DMS 273 treated with DMSO at 0.1 percent for 48 hours (cell line): ENCODE data around the gene DIRAS1.

ENCODE experiments used
- DNase-seq: peaks from one replicate; lab custom pipeline; 2025; lab: John Stamatoyannopoulos, UW

Gene DIRAS1

DNA sequence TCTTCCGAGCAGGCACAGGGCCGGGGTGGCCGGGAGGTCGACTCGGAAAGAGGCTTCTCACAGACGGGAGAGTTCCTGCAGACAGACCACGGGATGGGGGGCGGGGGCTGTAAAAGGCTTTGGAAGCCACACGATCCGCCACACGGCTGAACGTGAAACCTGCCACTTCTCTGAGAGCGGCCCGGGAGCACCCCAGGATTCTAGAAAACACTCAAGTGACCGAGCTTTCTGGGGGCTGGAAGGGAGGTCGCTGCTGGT lies 34.2 kb upstream of the DIRAS1 start:
- DNase-seq = no peak

DNA sequence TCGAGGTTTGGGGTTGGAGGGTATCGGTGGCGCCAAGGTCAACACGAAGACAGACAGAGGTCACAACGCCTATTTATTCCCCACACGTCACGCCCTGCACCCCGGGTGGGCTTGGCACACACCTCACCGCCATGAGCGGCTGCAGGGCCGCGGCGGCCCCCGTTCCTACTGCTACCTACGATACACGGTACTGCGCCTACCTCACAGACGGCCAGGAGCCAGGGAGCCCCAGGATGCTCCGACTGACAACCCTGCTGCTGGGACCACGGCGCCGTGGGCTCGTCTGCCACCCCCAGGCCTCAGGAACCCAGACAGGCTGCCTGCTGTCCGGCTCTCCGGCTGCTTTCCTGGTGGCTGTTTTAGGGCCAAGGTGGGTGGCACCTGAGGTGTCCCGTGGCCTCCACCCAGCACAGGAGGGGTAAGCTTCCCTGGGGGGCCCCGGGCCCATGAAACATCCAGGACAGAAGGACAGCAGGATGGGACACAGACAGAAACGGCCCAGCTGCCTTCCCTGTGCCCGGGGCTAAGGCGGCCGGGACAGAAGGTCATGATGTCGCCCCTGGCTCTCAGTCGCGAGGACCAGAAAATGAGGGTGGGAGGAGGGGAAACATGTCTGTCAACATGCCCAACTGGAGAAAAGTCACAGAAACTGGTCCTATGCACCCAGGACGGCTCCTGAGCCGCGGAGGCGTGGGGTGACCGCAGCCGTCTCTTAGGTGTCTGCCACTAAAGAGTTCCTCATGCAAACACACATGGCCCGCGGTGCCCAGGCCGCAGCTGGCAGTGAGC lies 33.7 kb upstream of the DIRAS1 start:
- DNase-seq = no peak

DNA sequence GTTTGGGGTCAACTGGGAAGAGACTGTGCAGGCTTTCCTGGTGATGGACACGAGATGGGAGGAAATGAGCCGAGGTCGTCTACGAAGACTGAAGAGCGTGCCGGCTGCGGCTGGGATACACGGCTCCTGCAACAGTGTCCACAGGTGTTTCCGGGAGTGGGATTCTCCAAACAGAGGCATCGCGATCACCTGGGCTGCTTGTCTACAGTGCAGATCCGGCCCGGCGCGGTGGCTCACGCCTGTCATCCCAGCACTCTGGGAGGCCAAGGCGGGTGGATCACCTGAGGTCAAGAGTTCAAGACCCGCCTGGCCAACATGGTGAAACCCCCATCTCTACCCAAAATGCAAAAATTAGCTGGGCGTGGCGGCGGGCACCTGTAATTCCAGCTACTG lies 30.3 kb upstream of the DIRAS1 start:
- no peak for DNase-seq

DNA sequence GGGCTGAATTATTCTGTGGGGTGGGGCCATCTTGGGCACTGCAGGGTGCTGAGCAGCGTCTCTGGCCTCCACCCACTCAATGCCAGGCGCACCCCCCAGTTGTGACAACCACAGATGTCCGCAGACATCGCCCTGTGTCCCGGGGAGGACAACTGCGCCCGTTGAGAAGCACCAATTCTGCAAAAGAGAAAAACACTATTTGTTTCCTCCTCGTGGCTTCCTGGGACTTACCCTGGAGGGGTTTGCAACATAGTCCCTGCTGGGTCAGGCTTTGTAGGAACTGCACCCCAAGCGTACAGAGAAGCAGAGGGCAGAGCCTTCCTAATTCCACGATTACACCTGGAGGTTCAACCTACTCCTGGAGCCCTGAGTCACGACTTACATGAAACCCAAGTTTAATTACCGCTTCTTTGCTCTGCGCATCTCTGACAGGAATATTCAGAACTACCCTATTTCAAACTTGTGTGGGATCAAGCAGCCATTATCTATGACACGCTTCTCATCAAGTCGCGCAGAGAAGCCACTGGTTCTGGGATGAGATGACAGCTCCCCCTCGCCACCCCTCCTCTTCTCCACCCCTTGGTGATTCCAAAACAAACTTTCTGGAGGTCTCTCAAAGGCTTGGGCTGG lies 29.8 kb upstream of the DIRAS1 start:
- DNase-seq = no peak

DNA sequence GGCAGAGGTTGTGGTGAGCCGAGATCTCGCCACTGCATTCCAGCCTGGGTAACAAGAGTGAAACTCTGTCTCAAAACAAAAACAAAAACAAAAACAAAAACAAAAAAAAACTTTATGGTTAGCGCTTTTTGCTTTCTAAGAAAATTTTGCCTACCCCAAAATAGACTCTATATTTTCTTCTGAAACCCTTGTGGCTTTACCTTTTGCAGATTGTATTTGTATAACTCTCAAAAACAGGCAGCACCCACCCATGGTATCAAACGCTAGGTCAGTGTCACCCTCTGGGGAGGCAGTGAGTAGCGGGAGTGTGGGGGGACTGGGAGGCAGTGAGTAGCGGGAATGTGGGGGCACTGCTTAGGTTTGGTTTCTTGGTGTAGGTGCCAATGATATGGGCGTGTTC lies 26.2 kb upstream of the DIRAS1 start:
- no peak for DNase-seq

DNA sequence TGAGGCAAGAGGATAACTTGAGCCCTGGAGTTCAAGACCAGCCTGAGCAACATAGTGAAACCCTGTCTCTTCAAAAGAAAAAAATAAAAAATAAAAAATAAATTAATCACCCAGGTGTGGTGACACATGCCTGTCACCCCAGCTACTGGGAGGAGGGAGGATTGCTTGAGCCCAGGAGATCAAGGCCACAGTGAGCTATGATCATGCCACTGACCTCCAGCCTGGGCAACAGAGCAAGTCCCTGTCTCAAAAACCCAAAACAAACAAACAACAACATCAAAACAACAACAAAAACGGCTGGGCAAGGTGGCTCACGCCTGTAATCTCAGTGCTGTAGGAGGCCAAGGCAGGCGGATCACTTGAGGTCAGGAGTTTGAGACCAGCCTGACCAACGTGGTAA lies 22.9 kb upstream of the DIRAS1 start:
- no peak for DNase-seq

DNA sequence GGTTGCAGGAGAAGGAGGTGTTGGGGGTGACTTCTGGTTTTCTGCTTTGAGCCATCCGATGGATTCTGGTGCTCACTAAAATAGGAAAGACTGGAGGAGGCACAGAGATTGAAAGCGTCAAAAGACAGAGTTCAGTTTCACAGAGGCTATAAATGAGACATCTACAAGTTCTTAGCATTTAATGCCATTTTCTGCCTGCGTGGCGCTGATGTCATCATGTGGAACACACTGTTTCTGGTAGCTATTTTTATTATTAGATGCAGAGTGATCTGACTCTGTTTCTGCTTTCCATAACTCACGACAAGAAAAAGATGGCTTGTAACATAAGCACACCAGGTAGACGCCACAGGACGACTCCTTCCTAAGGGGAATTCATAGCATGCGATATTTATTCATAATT lies 21.9 kb upstream of the DIRAS1 start:
- DNase-seq = no peak

DNA sequence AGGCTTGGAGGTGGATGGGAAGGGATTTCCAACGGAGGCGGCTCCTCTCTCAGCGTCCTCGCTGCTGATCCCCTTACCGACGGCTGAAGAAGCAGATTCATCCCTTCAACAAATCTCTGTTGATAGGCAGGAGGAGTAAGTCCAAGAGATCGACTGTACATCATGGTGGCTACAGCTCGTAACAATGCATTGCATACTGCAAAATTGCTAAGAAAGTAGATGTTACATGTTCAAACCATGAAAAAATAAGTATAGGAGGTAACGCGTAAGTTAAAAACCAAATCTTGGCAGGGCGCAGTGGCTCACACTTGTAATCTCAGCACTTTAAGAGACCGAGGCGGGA lies 19.1 kb upstream of the DIRAS1 start:
- no peak for DNase-seq

DNA sequence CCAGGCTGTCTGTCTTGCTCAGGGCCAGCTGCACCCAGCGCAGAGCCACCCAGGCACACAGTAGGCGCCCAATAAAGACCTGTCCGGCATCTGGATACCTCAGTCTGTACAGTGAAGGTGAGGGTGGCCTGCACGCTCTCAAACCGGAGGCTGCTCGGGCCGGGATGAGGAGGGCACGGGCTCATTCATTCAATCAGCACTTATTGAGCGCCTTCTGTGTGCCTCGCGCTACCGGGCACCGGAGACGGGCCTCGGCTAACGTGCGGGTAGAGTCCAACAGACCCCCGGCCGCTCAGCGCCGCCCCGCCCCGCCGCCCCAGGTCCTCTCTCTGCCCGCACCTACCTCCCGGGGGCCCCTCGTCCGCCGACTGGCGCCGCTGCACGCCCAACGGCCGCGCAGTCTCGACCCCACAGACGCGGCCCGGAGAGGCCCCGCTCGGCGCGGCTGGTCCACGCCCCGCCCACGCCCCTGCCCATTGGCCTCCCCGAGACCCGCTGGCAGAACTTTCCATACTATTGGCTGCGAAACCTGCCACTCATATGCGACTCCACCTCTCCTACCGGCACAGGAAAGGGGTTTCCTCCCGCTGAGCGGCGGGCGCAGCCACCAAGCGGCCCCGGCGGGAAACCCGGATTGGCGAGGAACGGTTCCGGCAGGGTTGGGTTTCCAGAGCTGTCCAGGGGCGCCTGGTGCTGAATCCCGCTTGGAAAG lies 18.6 kb upstream of the DIRAS1 start, which contains the start of gene SLC39A3:
TSS of gene SLC39A3 (minus strand) at position 416 of the 712 bp plus-strand sequence. CDS start 2,760 bp downstream, outside the sequence.
- DNase-seq = peak; percentile 94

DNA sequence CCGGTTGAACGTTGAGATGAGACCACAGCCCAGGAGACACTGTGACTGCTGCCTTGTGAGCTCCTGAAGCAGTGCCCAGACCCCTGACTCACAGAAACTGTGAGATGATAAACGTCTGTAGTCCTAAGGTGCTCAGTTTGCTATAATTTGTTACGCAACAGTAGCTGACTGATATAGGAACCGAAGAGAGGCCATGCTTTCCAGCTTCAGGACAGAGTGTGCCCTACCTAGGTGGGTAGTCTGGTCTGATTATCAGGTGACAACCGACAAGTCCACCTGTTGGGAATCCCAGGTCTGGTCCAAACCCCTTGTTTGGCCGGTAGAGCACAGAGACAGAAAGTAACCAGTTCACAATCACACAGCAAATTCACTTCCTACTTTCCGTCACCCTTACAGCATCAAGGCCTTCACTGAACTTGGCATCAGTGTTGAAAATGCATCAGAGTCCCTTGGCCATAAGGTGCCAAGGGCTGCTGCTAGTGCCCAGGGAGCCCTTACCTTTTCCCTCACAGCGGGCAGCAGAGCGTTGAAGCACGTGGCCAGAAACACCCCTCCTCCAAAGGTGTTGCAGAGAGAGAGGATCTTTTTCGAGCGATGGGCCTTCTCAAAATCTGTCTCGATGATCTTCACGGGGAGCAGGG lies 15.5 kb upstream of the DIRAS1 start:
- no peak for DNase-seq

DNA sequence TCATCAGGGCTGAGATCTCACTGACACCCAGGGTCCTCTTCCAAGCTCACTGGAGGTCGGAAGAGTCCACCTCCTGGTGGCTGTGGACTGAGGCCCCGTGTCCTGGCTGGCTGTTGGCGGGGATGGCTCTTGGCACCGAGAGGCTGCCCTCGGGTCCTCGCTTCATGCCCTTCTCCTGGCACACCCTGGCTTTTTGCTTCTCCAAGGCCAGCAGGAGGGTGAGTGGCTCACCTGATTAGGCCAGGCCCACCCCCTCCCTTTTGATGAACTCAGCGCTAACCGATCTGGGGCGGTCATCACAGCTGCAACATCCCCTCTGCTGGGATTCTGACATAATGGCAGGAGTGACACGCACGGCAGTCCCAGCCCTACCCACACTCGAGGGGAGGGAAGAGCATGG lies 14.2 kb upstream of the DIRAS1 start:
- no peak for DNase-seq

DNA sequence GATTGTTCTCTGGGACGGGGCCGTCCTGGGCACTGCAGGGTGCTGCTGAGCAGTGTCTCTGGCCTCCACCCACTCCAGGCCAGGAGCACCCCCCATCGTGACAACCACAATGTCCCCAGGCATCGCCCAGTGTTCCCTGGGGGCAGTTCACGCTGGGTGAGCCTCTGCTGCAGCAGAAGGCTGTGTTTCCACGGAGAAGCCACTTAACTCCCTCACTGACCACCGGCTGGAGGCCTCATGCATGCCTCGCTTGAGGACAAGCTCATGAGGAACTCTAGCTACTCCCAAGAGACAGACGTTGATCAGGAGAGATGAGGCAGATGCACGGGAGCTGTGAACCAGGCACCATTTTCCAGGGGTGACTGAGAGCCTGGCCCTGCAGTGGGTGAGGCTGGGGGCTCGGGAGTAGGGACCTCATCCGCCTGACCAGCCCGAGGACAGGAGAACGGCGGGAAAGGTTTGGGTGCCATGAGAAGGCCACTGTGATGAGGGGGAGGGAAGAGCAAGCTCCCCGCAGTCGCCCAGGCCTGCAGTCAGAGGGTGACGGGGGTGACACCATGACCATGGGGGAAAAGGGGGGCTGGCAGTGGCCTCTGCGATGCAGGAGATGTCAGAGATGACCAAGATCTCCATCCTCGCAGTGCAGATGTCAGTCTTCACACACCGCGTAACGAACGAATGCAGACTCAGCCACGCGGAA lies 13.6 kb upstream of the DIRAS1 start:
- DNase-seq = no peak

DNA sequence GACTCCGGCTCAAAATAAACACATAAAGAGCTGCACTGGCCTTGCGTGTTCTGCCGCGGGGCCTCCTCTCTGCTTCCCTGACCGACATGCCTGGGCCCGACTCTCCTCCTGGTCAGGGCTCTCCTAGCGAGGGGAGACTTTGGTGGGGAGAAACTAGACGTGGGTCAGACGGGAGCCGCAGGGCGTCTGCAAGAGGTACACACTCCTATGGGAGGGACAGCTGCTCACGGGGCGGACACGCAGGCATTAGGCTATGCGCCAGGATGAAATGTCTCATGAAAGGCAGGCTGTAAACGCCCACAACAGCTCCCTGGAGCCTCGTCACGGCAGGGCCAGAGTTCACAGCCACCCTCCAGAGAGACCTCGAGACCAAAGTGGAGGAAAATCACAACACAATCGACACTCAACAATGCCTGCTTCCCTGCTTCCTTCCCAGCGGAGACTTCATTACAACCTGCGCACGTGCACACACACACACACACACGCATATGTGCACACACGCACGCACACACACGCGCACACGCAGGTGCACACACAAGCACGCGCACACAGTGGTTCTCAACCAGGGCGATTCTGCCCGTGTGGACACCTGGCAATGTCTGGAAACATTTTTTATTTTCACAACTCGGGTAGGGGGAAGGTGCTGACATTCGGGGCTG lies 12.9 kb upstream of the DIRAS1 start:
- no peak for DNase-seq

DNA sequence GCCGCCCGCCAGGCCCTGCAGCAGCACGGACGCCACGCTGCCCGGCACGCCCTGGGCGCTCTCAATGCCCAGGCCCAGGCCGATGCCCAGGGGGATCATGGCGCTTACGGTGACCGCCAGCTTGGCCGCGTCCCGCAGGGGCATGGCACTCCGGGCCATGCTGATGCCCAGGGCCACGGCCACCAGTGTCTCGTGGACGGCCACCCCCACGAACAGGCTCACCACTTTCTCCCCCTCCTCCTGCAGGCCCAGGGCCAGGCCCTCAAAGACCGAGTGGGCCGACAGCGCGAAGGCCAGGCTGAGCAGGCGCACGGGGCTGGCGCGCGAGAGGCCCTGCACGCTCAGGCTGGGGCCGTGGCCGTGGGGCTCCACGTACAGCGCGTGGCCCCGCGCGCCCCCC lies 11.7 kb upstream of the DIRAS1 start:
- no peak for DNase-seq

DNA sequence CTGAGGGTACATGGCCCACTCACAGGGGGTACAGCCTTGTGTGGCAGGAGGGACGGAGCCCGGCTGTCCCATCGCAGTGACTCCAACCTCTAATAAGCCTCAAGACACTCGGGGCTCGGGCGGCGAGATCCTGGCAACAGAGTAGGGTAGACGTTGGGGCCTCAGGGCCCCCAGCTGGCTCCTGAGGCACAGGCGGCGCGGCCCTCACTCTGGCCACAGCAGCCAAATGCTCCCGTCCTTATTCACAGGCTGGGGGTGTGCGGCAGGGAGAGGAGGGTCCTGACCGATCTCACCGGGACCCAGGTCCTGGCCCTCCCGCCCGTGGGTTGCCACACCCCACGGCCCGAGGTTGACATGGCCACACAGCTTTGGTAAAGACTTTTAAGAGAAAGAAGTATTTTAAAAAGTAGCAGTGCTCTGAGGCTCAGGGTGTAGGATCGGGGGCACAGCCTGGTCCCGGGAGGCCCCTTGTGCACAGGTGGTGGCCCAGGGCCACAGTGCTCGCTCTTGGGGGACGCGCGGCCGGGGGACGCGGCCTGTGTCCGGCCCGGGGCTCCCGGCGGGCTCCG lies 11.1 kb upstream of the DIRAS1 start:
- DNase-seq = no peak

DNA sequence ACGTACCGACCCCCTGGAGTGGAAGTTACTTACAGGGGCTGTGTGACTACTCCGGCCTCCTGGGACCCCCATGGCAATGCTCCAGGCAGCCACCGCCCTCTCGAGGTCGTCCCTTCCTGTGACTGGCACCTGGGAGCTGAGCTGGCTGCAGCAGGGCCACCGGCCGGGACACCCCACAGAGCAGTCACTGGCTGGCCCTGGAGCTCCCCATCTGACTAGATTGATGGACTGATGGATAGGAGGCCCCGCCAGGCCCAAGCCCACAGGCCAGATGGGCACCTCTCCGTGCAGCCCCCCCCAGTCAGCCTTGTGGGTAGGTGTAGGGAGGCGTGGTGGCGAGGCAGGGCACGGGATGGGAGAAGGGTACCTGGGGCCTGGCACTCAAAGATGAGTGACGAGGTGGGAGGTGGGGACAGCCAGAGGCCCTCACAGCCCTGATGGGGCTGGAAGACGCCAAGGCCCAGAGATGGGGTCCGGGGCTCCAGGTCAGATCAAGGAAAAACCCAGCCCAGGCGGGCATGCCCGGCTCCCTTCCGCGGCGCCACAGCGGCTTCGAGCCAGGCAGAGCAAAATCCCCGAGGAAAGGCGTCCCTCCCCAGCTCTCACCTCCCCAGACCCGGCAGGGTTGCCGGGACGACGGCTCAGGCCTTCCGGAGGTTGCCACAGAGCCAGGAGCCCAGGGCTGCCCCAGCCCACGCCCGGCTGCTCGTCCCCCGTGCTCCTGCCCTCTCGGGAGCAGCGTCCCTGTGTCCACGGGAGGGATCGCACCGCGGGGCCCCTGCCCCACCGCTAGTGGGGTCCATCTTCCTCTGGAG lies 10.2 kb upstream of the DIRAS1 start:
- no peak for DNase-seq

DNA sequence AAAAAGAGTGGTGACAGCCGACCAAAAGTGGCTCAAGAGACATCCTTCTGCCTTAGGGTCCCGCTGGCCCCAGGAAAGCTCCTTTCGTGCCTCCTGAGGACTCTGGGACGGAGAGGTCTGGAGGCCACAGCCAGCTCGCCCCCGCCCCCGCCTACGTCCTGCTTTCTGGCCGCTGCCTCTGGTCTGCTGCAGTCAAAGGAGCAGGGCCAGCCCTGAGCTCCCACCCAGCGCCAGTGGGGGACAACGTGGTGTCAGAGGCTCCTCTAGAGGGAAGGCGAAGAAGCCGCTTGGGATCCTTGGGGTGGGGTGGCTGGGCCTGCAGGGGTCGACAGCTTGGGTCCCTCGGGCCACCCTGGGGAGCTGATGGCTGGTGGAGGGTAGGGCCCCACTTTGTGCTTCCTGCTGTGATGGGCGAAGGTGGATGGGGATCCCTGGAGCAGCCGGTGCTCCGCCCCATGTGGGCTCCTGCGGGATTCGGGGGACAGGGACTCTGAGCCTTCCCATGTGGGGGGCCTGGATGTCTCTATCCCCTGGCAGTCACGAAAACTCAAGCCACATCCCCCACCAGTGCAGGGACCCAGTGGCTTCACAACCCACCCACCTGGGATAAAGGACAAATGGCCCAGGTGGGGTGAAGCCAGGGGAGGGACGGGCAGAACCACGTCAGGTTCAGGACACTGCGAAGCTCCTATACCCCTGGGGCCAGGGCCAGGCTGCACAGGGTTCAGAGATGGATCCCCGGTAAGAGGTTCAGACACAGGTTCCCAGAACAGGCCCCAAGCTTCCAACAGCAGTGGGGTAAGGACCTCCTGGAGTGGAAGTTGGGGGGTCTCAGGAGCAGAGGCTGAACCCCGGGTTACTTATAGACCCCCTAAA lies 9.0 kb upstream of the DIRAS1 start:
- no peak for DNase-seq

DNA sequence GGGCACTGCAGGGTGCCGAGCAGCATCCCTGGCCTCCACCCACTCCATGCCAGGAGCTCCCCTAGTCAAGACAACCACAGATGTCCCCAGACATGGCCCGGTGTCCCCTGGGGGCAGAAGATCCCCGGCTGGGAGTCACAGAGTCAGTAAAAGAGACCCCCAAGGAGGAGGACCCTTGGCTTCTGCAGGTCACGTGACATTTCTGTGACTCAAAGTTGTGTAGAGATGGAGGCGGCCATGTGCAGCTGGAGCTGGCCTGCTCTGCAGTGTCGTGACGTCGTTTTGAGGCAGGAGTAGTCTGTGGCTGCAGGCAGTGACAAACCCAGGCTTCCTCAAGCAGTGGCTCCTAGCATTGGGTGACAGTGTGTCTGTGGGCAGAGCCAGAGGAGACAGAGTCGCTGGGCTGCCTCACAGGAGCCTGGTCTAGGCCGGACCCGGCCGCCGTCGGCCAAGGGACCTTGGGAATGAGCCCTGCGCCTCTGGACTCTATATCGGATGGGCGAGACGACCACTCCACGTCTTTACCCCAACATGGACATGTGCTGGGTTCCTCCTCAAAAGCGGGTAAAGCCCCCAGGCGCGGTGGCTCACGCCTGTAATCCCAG lies 7.7 kb upstream of the DIRAS1 start:
- DNase-seq = no peak

DNA sequence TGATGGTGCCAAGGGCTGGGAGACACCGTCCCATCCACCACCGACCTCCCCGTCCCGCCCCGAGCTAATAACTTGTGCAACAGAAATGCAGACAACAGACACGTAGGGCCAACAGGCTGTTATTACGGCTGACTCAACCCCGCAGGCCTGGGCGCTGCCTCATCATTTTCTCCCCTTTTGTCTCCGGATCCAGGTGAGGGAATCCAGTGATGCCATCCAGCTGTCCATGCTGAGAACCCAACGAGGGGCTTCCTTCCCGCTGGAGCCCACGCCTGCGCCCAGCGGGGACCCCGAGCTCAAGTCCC lies 6.4 kb upstream of the DIRAS1 start:
- no peak for DNase-seq
